SU-DHL-6 (cell line): ENCODE results near the gene PRR3.

ENCODE experiments used
- CTCF ChIP-seq: fragments of 200-600 bp; sonication (generic); IDR thresholded peaks from one replicate; pipeline ENCODE4 v1.5.1; 2017; ENCODE audit warnings: antibody characterized with exemption, mild to moderate bottlenecking, low read length, moderate library complexity; ENCODE audit not compliant: insufficient read depth, poor library complexity, severe bottlenecking
- EZH2phosphoT487 ChIP-seq: fragments of 200-600 bp; sonication (generic), shearing (Covaris generic); conservative IDR thresholded peaks from 2 replicates; pipeline ENCODE4 v1.6.1; 2018; ENCODE audit warnings: mild to moderate bottlenecking, antibody characterized with exemption, low read length, moderate library complexity, mixed read lengths

- no peak for TF ChIP-seq CTCF
- TF ChIP-seq EZH2phosphoT487: no peak
Measured at GRCh38 chr6:30507849-30508827, 49.0 kb upstream of the PRR3 start.
